A673 (cell line): ENCODE data around the gene NPBWR2. TPM values are rescaled to one million over a fixed set of nuclear protein-coding genes. Genes with fewer than 3 reads are reported as not detected.

ENCODE experiments used
- BruUV-seq: library from RNA; stranded (reverse); fragments of 400-500 nt; replicated peaks from 2 replicates; lab custom pipeline; 2021; lab: Mats Ljungman, UMichigan
- CTCF ChIA-PET: fragments of 300-600 bp; sonication (Branson Sonifier 250); formaldehyde crosslinking; loops from one replicate; lab custom pipeline; 2022; ENCODE audit warnings: antibody characterized with exemption; lab: Charles Lee
- POLR2A ChIA-PET: fragments of 300-600 bp; sonication (Branson Sonifier 250); formaldehyde crosslinking; loops from one replicate; lab custom pipeline; 2022; ENCODE audit warnings: antibody characterized with exemption; ENCODE audit not compliant: low non-redundant PET; lab: Charles Lee
- DNase-seq: peaks from one replicate; pipeline ENCODE4 v3.0.0-alpha.2; 2015; ENCODE audit warnings: low spot score
- H3K27ac ChIP-seq: fragments of 200-600 bp; sonication (generic); 2 replicates; pipeline ENCODE4 v1.5.1; 2016; ENCODE audit warnings: mixed run types, low read depth, mild to moderate bottlenecking, mixed read lengths, antibody characterized with exemption, low read length; ENCODE audit not compliant: poor library complexity, severe bottlenecking
- H3K27me3 ChIP-seq: fragments of 200-600 bp; sonication (generic); replicated peaks from 2 replicates; pipeline ENCODE4 v1.6.1; 2017; ENCODE audit warnings: mixed run types, low read depth, mild to moderate bottlenecking, mixed read lengths, antibody characterized with exemption, low read length; ENCODE audit not compliant: insufficient read depth, poor library complexity
- H3K36me3 ChIP-seq: fragments of 200-600 bp; sonication (generic); 2 replicates; pipeline ENCODE4 v1.6.1; 2016; ENCODE audit warnings: mixed run types, mild to moderate bottlenecking, mixed read lengths, antibody characterized with exemption, low read length; ENCODE audit not compliant: insufficient read depth, poor library complexity, severe bottlenecking
- H3K4me1 ChIP-seq: fragments of 200-600 bp; sonication (generic); 2 replicates; pipeline ENCODE4 v1.6.1; 2017; ENCODE audit warnings: mixed run types, mild to moderate bottlenecking, mixed read lengths, antibody characterized with exemption, low read length; ENCODE audit not compliant: insufficient read depth, poor library complexity, severe bottlenecking
- H3K4me3 ChIP-seq: fragments of 200-600 bp; sonication (generic); 2 replicates; pipeline ENCODE4 v1.5.1; 2016; ENCODE audit warnings: low read depth, mixed run types, mild to moderate bottlenecking, mixed read lengths, low read length; ENCODE audit not compliant: poor library complexity, severe bottlenecking
- H3K9me3 ChIP-seq: fragments of 200-600 bp; sonication (generic); 2 replicates; pipeline ENCODE4 v1.6.1; 2016; ENCODE audit warnings: mixed run types, low read depth, mild to moderate bottlenecking, mixed read lengths, antibody characterized with exemption, low read length; ENCODE audit not compliant: poor library complexity, severe bottlenecking
- EZH2 ChIP-seq: fragments of 200-600 bp; sonication (generic); IDR thresholded peaks from 2 replicates; pipeline ENCODE4 v1.6.1; 2017; ENCODE audit warnings: borderline replicate concordance, low read depth, mild to moderate bottlenecking, mixed read lengths, antibody characterized with exemption, low read length; ENCODE audit not compliant: poor library complexity, severe bottlenecking
- intact Hi-C: fragments of 100-400 bp; cut with micrococcal nuclease; formaldehyde crosslinking; loops from one replicate; pipeline ENCODE4 v1.10.0; 2022; ENCODE audit not compliant: unreplicated experiment
- total RNA-seq: library from RNA; stranded (reverse); gene quantifications from 2 replicates; pipeline ENCODE4 v1.2.3, GENCODE V29; 2021
- TF ChIP-seq, protein P1 (sequence below): fragments of 300-800, 200-600 bp; sonication (generic); conservative IDR thresholded peaks from 2 replicates; pipeline ENCODE4 v1.5.1; 2017; ENCODE audit warnings: low read depth, mild to moderate bottlenecking, antibody characterized with exemption, low read length, moderate library complexity, mixed read lengths

The NPBWR2 gene
- total RNA-seq, 1 experiment from 2014 or later = not detected

DNA sequence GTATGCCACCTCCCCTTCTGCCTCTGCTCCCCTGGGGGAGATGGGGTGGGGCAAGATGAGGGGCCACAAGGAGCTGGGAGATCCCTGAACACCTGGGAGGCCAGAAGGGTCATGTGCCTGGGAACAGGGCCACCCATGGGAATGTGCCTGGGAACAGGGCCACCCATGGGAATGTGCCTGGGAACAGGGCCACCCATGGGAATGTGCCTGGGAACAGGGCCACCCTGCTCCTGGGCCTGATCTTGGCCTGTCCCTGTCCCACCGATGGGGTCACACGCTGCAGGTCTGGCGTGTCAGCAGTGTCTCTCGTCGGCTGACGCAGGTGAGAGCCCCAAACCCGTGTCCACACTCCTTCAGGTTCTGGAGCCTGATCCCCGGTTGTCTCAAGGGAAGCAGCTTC is 32.4 kb downstream of the NPBWR2 start:
- Histone ChIP-seq H3K27ac (no peak overlapping the region), H3K27me3 (no peaks in the 10 kb centered on the region), H3K9me3 (no peaks in the 10 kb centered on the region), H3K4me3 (no peak overlapping the region), H3K4me1 (peaks cover 12% of the 10 kb centered on the region), H3K36me3 (peaks cover 6% of the 10 kb centered on the region)
- intact Hi-C loops = no loop called here
- CTCF ChIA-PET = no interaction called here
- TF ChIP-seq EZH2 = no peak
- TF ChIP-seq, protein P1, sequence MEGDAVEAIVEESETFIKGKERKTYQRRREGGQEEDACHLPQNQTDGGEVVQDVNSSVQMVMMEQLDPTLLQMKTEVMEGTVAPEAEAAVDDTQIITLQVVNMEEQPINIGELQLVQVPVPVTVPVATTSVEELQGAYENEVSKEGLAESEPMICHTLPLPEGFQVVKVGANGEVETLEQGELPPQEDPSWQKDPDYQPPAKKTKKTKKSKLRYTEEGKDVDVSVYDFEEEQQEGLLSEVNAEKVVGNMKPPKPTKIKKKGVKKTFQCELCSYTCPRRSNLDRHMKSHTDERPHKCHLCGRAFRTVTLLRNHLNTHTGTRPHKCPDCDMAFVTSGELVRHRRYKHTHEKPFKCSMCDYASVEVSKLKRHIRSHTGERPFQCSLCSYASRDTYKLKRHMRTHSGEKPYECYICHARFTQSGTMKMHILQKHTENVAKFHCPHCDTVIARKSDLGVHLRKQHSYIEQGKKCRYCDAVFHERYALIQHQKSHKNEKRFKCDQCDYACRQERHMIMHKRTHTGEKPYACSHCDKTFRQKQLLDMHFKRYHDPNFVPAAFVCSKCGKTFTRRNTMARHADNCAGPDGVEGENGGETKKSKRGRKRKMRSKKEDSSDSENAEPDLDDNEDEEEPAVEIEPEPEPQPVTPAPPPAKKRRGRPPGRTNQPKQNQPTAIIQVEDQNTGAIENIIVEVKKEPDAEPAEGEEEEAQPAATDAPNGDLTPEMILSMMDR = no peak
- no TSS peak for BruUV-seq
- DNase-seq = no peak
- POLR2A ChIA-PET = no interaction called here

GRCh38 chr20:64074184-64074789 is 33.1 kb downstream of the NPBWR2 start:
- H3K27me3 ChIP-seq = no peaks in the 10 kb centered on the region
- H3K4me3 ChIP-seq = no peak overlapping the region
- H3K4me1 ChIP-seq = peaks cover 12% of the 10 kb centered on the region
- ChIA-PET CTCF (no interaction called here), POLR2A (no interaction called here)
- H3K36me3 ChIP-seq = peaks cover 6% of the 10 kb centered on the region
- TF ChIP-seq EZH2 = no peak
- TF ChIP-seq, protein P1 = no peak
- H3K9me3 ChIP-seq = no peaks in the 10 kb centered on the region
- no TSS peak for BruUV-seq
- intact Hi-C loops = no loop called here
- no peak overlapping the region for H3K27ac ChIP-seq
- no peak for DNase-seq

- Histone ChIP-seq H3K4me3 (no peak overlapping the region), H3K9me3 (no peaks in the 10 kb centered on the region), H3K27ac (no peak overlapping the region), H3K4me1 (peaks cover 6% of the 10 kb centered on the region), H3K27me3 (no peaks in the 10 kb centered on the region), H3K36me3 (peaks cover 6% of the 10 kb centered on the region)
- intact Hi-C loops = no loop called here
- no peak for DNase-seq
- POLR2A ChIA-PET = no interaction called here
- CTCF ChIA-PET = no interaction called here
- no TSS peak for BruUV-seq
- TF ChIP-seq EZH2 = no peak
- TF ChIP-seq, protein P1 = no peak
Measured at GRCh38 chr20:64073476-64074183, 33.7 kb downstream of the NPBWR2 start.
